A673 (cell line): ENCODE data around the gene NLGN1.

Source experiments
- EZH2 ChIP-seq: fragments of 200-600 bp; sonication (generic); IDR thresholded peaks from 2 replicates; pipeline ENCODE4 v1.6.1; 2017; ENCODE audit warnings: borderline replicate concordance, low read depth, mild to moderate bottlenecking, mixed read lengths, antibody characterized with exemption, low read length; ENCODE audit not compliant: poor library complexity, severe bottlenecking
- TF ChIP-seq, protein P1 (sequence below): fragments of 300-800, 200-600 bp; sonication (generic); conservative IDR thresholded peaks from 2 replicates; pipeline ENCODE4 v1.5.1; 2017; ENCODE audit warnings: low read depth, mild to moderate bottlenecking, antibody characterized with exemption, low read length, moderate library complexity, mixed read lengths

DNA sequence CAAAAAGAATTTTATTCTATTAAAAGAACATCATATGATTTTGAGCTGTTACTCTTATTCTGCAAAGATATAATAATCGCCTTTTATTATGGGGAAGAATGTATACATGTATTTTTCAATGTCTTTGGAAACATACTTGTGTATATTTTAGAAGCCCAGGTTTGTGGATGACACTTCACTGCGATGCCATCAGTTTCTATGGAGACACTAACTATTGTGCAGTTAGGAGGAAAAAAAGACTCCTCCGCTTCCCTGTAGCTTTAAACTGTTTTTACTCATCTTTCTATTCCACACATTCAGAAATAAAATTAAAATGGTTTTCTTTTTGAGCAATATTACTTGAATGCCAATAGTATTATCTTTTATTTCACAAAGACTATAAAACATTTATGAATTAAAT lies 305.0 kb downstream of the NLGN1 start:
- TF ChIP-seq, protein P1, sequence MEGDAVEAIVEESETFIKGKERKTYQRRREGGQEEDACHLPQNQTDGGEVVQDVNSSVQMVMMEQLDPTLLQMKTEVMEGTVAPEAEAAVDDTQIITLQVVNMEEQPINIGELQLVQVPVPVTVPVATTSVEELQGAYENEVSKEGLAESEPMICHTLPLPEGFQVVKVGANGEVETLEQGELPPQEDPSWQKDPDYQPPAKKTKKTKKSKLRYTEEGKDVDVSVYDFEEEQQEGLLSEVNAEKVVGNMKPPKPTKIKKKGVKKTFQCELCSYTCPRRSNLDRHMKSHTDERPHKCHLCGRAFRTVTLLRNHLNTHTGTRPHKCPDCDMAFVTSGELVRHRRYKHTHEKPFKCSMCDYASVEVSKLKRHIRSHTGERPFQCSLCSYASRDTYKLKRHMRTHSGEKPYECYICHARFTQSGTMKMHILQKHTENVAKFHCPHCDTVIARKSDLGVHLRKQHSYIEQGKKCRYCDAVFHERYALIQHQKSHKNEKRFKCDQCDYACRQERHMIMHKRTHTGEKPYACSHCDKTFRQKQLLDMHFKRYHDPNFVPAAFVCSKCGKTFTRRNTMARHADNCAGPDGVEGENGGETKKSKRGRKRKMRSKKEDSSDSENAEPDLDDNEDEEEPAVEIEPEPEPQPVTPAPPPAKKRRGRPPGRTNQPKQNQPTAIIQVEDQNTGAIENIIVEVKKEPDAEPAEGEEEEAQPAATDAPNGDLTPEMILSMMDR: no peak
- TF ChIP-seq EZH2: no peak
